Right lobe of liver (tissue), 4 donors: Measurements from ENCODE around the gene COL4A4.

ENCODE experiments used
- POLR2A ChIP-seq: fragments of 450-650 bp; IDR thresholded peaks from one replicate; pipeline ENCODE4 v1.6.1; 2017; ENCODE audit warnings: antibody characterized with exemption, mild to moderate bottlenecking
- TF ChIP-seq, protein P1 (sequence below), 4 donors: fragments of 200-600 bp in 3 of 4; fragments of 450-650 bp in 1 of 4; IDR thresholded peaks; one replicate each; pipeline versions ENCODE4 v1.5.1 to v1.8.0; 2016 to 2022; ENCODE audit warnings: antibody characterized with exemption in 4 of 4, mild to moderate bottlenecking in 2 of 4
- donor health status: DM: no; HTN: no; CAD: no.
- donor health status: DM: no; HTN: no; CAD: no.
- donor health status: DM: no; HTN: yes; CAD: no.

GRCh38 chr2:226994775-226995174 is 169.2 kb downstream of the COL4A4 start:
- TF ChIP-seq, protein P1, sequence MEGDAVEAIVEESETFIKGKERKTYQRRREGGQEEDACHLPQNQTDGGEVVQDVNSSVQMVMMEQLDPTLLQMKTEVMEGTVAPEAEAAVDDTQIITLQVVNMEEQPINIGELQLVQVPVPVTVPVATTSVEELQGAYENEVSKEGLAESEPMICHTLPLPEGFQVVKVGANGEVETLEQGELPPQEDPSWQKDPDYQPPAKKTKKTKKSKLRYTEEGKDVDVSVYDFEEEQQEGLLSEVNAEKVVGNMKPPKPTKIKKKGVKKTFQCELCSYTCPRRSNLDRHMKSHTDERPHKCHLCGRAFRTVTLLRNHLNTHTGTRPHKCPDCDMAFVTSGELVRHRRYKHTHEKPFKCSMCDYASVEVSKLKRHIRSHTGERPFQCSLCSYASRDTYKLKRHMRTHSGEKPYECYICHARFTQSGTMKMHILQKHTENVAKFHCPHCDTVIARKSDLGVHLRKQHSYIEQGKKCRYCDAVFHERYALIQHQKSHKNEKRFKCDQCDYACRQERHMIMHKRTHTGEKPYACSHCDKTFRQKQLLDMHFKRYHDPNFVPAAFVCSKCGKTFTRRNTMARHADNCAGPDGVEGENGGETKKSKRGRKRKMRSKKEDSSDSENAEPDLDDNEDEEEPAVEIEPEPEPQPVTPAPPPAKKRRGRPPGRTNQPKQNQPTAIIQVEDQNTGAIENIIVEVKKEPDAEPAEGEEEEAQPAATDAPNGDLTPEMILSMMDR (IDR thresholded peaks at IDR 0.05), result no peak
- TF ChIP-seq POLR2A, result no peak
